ENCODE data around the gene ELOA2.
"Not testable (repeated sequence)": the region's sequence is repeated elsewhere in the genome, so short reads cannot be mapped to it uniquely, and the experiment has no call there.

ELOA2 gene, protein sequence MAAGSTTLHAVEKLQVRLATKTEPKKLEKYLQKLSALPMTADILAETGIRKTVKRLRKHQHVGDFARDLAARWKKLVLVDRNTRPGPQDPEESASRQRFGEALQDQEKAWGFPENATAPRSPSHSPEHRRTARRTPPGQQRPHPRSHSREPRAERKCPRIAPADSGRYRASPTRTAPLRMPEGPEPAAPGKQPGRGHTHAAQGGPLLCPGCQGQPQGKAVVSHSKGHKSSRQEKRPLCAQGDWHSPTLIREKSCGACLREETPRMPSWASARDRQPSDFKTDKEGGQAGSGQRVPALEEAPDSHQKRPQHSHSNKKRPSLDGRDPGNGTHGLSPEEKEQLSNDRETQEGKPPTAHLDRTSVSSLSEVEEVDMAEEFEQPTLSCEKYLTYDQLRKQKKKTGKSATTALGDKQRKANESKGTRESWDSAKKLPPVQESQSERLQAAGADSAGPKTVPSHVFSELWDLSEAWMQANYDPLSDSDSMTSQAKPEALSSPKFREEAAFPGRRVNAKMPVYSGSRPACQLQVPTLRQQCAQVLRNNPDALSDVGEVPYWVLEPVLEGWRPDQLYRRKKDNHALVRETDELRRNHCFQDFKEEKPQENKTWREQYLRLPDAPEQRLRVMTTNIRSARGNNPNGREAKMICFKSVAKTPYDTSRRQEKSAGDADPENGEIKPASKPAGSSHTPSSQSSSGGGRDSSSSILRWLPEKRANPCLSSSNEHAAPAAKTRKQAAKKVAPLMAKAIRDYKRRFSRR

DNA sequence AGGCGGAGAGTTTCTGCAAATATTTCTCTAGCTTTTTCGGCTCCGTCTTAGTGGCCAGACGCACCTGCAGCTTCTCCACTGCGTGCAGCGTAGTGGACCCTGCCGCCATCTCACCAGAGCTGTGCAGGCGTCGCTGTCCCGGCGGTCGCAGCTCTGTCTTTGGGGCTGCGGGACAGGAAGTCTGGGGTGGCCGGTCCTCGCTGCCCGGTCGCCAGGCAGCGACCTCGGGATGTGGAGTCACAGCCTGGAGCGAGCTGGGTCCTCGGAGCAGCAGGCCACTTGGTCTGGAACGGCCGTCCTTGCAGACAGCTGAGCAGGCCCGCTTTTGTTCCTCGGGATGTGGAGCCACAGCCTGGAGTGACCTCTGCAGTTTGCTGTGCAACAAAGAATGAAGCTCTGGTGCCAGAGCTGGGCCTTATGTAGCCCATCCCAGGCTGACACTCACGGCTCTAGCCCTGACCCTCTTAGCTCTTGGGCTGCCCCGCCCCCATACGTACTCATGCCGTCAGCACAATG is at the start of gene ELOA2:
TSS of gene ELOA2 (minus strand) at position 466 of the 516 bp plus-strand sequence. CDS start at position 109, 357 bp downstream.
- DNase-seq = no peak

DNA sequence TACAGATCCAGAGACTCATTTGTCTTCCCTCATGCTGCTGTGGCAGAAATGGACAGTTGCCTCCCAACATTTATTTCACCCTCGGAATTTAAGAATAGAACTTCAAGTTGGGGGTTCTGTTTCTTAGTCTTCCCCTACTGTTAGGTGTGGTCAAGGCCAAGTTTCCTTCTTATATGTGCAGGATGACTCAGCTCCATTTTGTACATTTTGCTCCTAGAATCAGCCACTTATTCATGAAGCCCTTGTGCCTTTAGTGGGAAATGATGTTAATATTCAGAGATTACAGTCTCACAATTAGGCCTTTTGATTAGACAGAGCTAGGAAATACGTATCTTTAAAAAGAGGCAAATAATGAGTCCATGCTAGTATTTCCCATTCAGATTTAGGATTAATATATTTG is 46.2 kb upstream of the ELOA2 start:
- no peak for DNase-seq

DNA sequence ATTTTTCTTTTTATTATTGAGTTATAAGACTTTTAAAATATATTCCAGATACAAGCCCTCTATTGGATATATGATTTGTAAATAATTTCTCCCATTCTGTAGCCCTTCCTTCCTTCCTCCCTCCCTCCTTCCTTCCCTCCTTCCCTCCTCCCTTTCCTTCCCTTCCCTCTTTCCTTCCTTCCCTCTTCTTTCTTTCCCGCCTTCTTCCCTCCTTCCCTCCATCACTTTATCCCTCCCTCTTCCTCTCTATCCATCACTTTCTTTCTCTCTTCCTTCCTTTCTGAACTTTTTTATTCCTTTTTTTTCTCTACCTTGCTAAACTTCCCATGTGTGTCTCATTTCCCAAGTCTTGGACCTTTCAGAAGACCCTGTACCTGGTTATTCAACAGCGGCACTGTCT is 45.5 kb upstream of the ELOA2 start:
- no peak for DNase-seq

DNA sequence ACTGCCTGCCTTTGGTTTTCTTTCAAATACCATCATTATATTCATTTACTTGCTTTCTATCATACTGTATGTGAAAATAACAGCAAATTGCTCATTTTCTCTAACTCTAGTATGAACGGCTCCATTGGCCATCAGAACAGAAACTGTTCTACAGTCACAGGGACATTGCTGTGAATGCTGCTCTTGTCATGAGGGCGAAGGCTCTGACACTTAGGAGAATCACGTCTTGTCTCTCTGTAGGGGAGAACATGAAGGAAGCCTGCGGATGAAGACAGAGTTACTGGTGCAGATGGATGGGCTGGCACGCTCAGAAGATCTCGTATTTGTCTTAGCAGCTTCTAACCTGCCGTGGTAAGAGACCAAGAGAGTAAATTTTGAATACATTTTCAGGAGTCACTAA is 41.7 kb upstream of the ELOA2 start:
- no peak for DNase-seq

DNA sequence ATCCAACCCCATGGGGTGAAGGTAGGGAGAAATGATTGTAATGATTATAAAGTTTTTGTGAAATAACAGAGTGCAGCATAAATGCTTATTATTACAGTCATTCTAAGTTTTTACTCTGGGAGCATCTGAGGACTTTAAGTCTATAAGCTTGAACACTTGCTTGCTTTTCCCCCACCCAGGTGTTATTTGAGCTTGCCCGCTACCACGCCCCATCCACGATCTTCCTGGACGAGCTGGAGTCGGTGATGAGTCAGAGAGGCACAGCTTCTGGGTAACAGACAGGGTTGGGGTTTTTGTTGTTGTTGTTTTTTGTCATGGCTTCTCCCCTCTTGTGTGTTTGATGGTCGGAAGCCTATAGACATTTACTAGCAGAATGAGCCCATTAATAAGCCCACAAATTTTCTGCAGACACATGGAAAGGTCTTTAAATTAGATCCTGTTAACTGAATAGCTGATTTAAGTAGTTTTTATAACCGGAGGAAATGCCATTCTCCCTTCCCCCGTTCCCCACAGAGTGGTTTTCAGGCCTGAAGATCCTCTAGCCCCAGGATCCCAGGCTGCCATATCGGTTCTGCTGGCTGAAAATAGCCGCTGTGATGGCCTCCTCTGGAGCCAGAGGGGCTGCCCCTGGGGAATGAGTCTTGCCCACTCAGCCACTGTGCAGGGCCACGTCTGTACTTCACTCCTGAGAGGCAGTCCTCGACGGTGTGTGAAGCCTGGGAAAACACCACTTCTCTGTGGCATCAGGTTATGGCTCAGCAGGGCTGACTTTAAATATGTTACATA is 39.9 kb upstream of the ELOA2 start:
- no peak for DNase-seq

DNA sequence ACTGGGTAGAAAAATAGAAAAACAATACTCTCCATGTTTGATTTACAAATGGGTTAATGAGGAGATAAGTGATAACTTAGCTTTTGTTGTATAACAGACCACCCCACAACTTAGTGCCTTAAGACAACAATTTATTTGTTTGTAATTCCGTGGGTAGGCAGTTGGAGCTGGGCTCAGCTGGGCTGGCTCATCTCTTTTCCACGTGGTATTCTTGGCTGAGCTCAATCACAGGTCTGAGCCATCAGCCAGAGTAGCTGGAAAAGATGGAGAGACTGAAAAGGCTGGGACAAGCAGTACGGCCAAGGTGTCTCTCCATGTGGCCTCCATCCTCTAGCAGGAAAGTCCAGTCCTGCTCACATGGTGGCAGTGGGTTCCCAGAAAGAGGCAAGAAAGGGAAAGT is 32.2 kb upstream of the ELOA2 start:
- DNase-seq = no peak

DNA sequence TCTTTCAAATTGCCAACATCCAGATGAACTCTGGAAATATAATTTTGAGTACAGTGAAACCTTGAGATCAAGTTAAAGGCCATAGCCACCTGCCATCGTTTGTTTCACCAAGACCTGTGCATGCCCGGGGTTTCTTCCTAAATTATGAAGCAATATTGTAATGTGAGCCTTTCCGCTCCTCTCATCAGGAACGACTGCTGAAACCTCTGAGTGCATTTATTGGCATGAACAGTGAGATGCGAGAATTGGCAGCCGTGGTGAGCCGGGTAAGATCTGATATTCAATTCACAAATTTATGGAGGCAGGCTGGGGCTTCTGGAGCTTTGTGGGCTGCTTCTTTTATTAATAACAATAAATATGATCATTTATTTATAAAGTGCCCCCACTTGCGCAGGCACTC is 27.7 kb upstream of the ELOA2 start:
- no peak for DNase-seq

DNA sequence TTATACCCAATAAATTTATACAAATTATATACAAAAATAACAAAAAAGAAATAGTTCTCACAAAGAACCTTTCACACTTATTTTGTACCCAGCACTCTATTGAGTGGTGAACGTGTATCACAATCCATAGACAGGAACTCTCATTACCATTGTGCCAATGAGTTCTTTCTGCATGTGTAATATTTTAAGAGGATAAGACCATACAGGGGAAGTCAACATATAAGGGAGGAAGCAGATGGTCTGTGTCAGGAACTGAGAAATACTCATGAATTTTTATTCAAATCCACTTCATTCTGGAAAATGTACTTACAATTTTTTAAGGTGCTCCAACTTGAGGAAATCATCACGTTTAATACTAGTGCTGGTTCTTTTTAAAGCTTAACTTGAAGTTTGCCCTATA is 27.1 kb upstream of the ELOA2 start:
- DNase-seq = peak; percentile 27

DNA sequence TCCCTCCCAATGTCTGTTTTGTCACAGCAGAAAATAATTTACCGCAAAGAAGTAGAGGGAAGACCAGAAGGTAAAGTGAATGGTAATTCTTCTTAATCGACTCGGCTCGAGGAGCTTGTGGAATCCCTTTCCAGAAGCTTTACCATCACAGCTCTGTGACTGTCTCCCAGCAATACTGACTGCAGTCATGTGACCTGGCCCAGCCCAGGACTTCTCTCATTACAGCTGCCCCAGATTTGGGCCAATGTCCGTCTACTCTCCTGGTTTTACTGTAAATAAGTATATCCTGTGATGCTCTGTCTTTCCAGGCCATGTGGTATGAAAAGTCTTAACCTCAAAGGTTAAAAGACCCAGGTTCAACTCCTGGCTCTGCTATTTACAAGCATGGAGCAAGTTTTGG is 18.9 kb upstream of the ELOA2 start:
- no peak for DNase-seq

DNA sequence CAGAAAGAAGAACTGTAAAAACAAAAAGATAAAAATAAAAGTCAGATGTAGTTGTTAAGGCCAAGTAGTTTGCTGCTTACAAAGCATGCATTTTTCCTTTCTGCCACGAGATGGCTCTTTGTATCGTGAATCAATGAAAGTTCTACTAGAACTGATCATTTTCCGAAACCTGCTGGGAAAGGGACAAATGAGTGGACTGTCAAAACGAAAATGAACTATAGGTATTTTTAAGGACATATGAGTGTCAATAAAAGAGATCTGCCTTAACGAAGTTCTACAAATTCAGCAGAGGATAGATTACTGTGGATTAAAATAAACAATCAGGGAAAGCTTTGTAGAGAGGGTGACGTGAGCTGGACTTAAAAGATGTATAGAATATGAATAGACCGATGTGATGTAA is 15.0 kb upstream of the ELOA2 start:
- peak; percentile 5 for DNase-seq

DNA sequence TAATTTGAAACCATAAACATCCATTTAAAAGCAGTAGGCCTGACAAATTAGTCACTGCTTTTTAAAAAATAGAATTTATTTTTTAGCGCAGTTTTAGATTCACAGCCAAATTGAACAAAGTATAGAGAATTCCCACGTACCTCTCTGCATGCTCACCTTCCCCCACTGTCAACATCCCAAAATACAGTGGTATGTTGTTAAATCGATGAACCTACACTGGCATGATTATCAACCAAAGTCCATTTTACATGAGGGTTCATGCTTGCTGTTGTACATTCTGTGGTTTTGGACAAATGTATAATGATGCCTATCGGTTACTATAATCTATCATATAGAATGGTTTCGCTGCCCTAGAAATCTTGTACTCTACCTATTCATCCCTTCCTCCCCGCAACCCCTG is 5.6 kb upstream of the ELOA2 start:
- no peak for DNase-seq

DNA sequence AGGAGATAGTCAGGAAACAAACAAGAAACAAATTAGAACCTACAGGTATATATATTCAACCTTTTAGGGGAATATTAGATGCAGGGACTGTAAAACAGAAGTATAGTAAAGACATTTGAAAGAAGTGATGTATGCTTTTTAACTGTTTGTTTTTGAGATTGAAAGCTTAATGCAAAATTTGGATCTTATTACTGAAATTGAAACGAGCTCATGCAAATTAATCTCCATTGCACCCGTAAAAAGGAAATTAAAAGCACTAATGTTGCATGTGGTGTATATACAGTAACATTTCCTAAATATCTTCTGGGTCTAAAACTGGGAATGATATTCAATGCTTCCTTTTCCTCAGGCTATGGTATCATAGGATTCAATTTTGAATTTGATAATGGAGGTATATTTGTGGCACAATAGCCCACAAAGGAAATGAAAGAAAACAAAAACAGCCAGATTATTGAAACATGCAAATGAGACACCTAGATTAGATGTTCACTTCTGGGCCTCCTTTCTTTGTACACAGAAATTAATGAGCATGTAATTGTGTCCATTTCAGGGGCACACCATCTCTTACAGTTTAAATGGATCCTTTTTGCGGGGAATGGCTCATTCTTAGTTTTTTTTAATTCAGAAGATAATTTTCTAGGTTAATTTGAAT is 1.6 kb upstream of the ELOA2 start:
- no peak for DNase-seq

DNA sequence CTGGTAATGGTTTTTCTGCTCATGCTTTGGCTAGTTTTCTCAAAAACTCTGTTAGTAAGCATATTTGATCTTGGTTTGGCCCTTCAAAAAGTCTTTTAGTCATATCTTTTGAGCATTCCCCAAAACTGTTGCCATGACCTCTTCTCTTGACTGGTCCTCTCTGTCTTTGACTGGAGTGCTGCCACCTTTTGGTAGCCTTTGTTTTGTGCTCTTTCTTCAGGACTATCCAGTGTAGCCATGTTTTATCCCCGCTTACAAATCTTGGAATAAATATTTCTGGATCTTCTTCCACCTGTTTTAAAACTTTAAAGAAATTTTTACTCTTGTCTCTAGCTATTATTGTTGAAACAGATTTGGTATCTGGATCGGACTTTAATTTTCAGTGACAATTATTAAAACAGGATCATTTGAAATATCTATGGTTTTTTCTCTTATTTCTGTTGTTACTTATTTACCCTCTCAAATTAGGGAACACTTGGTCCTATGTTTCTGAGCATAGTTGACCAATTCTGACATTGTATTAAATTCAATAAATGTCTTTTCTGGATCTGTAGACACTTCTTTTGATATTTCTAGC is 965 bp upstream of the ELOA2 start:
- no peak for DNase-seq

DNA sequence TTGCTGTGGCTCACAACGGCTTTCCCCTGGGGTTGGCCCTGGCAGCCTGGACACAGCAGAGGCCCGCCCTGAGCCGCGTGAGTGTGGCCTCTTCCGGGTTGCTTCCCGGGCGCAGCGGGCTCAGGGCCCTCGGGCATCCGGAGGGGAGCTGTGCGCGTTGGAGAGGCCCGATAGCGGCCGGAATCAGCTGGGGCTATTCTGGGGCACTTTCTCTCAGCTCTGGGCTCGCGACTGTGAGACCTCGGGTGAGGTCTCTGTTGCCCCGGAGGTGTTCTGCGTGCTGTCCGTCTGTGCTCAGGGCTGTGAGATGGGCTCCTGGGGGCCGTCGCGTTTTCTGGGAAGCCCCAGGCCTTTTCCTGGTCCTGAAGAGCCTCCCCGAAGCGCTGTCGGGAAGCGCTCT is 830 bp downstream of the ELOA2 start:
- DNase-seq = not testable (repeated sequence)

DNA sequence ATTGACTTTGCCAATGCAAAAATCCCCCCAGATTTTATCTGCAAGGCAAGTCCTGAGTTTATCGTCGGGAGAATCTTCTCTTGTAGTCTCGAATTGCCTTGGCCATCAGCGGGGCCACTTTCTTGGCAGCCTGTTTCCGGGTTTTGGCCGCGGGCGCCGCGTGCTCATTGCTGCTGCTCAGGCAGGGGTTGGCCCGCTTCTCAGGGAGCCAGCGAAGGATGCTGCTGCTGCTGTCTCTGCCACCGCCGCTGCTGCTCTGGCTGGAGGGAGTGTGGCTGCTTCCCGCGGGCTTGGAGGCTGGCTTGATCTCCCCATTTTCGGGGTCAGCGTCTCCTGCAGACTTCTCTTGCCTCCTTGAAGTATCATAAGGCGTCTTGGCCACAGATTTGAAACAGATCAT is 2.5 kb downstream of the ELOA2 start:
- DNase-seq = no peak

DNA sequence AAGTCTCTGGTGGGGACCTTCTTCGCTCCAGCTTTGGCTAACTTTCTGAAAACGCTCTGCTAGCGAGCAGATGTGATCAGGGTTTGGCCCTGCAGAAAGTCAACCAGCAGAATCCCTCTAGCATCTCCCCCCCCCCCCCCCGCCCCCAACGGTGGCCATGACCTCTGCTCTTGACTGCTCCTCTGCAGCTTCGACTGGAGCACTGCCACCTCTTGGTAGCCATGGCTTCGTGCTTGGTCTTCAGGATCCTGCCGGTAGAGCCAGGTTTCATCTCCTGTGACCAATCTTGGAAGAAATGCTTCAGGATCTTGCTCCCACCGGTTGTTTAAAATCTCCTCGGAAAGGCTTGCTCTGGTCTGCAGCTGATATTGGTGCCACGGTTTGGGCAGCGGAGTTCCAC is 4.5 kb downstream of the ELOA2 start:
- DNase-seq = not testable (repeated sequence)

DNA sequence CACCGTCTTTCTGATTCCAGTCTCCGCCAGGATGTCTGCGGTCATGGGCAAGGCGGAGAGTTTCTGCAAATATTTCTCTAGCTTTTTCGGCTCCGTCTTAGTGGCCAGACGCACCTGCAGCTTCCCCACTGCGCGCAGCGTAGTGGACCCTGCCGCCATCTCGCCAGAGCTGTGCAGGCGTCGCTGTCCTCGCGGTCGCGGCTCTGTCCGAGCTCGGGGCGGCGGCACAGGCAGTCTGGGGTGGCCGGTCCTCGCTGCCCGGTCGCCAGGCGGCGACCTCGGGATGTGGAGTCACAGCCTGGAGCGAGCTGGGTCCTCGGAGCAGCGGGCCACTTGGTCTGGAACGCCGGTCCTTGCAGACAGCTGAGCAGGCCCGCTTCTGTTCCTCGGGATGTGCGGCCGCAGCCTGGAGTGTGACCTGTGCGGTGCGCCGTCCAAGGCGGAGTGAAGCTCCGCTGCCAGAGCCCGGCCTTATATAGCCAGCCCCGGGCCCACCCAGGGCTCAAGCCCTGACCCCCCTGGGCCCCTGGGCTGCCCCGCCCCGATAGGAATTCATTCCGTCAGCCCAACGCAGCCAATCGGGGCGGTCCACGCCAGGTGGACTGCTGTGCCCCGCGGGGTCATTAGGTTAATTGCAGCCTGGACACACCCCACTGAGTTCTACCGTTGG is 5.6 kb downstream of the ELOA2 start:
- DNase-seq = not testable (repeated sequence)

DNA sequence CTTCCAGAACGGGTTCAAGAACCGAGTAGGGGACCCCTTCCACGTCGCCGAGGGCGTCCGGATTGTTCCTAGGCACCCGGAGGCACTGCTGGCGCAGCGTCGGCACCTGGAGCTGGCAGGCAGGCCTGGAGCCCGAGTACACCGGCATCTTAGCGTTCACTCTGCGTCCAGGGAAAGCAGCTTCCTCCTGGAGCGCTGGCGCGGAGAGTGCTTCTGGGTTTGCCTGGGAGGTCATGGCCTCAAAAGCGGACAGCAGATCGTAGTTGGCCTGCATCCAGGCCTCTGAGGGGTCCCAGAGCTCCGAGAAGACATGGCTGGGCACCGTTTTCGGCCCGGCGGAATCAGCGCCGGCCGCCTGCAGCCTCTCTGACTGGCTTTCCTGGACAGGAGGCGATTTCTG is 6.7 kb downstream of the ELOA2 start:
- not testable (repeated sequence) for DNase-seq

DNA sequence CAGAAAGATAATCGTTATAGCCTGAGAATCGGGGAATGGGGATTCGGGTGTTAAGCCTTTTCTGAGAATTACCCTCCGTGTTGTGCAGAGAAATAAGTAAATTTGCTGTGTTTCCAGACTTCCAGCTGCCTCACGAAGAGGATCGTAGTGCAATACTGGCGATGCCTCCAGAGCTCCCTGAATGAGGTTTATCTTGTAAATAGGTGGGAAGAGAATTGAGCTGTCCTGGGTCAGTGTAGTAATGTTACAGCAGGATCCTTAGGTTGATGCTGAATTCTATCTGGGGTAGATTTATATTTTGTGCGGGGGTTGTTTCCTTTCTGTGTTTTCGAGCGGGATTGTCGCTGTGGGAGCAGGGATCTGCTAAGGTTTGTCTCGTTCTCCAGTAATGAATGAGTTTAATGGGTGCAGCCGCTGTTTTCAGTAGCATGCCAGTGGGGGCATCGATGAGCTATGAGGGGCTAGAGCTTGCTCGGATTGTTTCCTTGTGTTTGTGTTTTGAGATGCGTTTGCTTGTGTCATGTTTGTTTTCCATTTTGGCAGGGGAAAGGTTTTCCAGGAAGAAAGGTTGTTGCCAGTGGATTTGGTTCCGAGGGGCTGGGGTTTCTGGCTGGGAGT is 9.8 kb downstream of the ELOA2 start:
- not testable (repeated sequence) for DNase-seq

DNA sequence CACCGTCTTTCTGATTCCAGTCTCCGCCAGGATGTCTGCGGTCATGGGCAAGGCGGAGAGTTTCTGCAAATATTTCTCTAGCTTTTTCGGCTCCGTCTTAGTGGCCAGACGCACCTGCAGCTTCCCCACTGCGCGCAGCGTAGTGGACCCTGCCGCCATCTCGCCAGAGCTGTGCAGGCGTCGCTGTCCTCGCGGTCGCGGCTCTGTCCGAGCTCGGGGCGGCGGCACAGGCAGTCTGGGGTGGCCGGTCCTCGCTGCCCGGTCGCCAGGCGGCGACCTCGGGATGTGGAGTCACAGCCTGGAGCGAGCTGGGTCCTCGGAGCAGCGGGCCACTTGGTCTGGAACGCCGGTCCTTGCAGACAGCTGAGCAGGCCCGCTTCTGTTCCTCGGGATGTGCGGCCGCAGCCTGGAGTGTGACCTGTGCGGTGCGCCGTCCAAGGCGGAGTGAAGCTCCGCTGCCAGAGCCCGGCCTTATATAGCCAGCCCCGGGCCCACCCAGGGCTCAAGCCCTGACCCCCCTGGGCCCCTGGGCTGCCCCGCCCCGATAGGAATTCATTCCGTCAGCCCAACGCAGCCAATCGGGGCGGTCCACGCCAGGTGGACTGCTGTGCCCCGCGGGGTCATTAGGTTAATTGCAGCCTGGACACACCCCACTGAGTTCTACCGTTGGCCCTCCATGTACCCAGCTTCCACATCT is 11.5 kb downstream of the ELOA2 start:
- DNase-seq = not testable (repeated sequence)

DNA sequence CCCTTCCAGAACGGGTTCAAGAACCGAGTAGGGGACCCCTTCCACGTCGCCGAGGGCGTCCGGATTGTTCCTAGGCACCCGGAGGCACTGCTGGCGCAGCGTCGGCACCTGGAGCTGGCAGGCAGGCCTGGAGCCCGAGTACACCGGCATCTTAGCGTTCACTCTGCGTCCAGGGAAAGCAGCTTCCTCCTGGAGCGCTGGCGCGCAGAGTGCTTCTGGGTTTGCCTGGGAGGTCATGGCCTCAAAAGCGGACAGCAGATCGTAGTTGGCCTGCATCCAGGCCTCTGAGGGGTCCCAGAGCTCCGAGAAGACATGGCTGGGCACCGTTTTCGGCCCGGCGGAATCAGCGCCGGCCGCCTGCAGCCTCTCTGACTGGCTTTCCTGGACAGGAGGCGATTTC is 12.6 kb downstream of the ELOA2 start:
- DNase-seq = not testable (repeated sequence)

Data from KG1 (cell line).